Stomach (tissue), 9 donors: Measurements from ENCODE around the gene TEPSIN. TPM values are rescaled to one million over a fixed set of nuclear protein-coding genes. Genes with fewer than 3 reads are reported as not detected.

Source experiments
- DNase-seq, 2 donors: peaks; one replicate each; pipeline versions ENCODE4 v3.0.0 to v3.0.0-alpha.2; 2013 to 2019
- H3K27ac ChIP-seq, 5 donors: fragments of 200-600 bp in 4 of 5; sonication (generic) in 4 of 5; one replicate each; pipeline ENCODE4 v1.5.1; 2013 to 2019; ENCODE audit warnings: mild to moderate bottlenecking in 1 of 5, moderate library complexity in 1 of 5
- H3K27me3 ChIP-seq, 3 donors: fragments of 200-600 bp; sonication (generic); one replicate each; pipeline ENCODE4 v1.5.1; 2017 to 2019; ENCODE audit warnings: mixed run types in 1 of 3
- H3K36me3 ChIP-seq, 4 donors: fragments of 200-600 bp; sonication (generic); 1 replicate in 3 of 4; 2 replicates in 1 of 4; pipeline ENCODE4 v1.5.1; 2016 to 2019
- H3K4me1 ChIP-seq, 4 donors: fragments of 200-600 bp; sonication (generic); one replicate each; pipeline ENCODE4 v1.5.1; 2016 to 2019
- H3K4me3 ChIP-seq, 4 donors: fragments of 200-600 bp; sonication (generic) in 3 of 4; one replicate each; pipeline ENCODE4 v1.5.1; 2016 to 2019; ENCODE audit warnings: mild to moderate bottlenecking in 1 of 4
- H3K9me3 ChIP-seq, 4 donors: fragments of 200-600 bp; sonication (generic); one replicate each; pipeline ENCODE4 v1.5.1; 2016 to 2019
- CTCF ChIP-seq, 7 experiments: fragments of 450-650 bp in 4 of 7; fragments of 200-600 bp in 3 of 7; sonication (generic) in 3 of 7; IDR thresholded peaks; one replicate each; pipeline ENCODE4 v1.5.1; 2016 to 2019; ENCODE audit warnings: antibody characterized with exemption in 7 of 7, control low read depth in 2 of 7, mild to moderate bottlenecking in 1 of 7
- EP300 ChIP-seq: sonication (generic); formaldehyde crosslinking; IDR thresholded peaks from one replicate; pipeline ENCODE4 v1.6.1; 2017; ENCODE audit warnings: antibody characterized with exemption
- POLR2A ChIP-seq, 4 donors: fragments of 450-650 bp; IDR thresholded peaks; one replicate each; pipeline ENCODE4 v1.6.1; 2016; ENCODE audit warnings: antibody characterized with exemption in 4 of 4, control low read depth in 2 of 4, mild to moderate bottlenecking in 1 of 4, moderate library complexity in 1 of 4
- POLR2AphosphoS5 ChIP-seq, 3 donors: sonication (generic); formaldehyde crosslinking; IDR thresholded peaks; one replicate each; pipeline ENCODE4 v1.6.1; 2016; ENCODE audit warnings: antibody characterized with exemption in 3 of 3
- WGBS, 5 donors: extraction: QIAGEN DNeasy Blood & Tissue Kit in 3 of 5; methylation state at CpG; one replicate each; pipeline versions ENCODE4 v1.1.5 to v1.1.7; 2013 to 2018; 5-methylcytosine and 5-hydroxymethylcytosine counted together
- intact Hi-C: fragments of 100-400 bp; cut with DNase I; formaldehyde crosslinking; loops from one replicate; pipeline ENCODE4 v1.15.1; 2023; ENCODE audit warnings: low total_unique reads
- polyA plus RNA-seq, 3 donors: library from polyadenylated mRNA; stranded (reverse); fragments of 200-250 nt; gene quantifications; one replicate each; pipeline ENCODE4 v1.2.3, GENCODE V29; 2013
- total RNA-seq, 5 donors: library from RNA; depleted of rRNA; stranded (reverse); fragments of >200 nt; gene quantifications; one replicate each; pipeline versions ENCODE4 v1.1.0 to v1.2.3, GENCODE V29; 2014 to 2016
- donor health status: healthy with polysubstance abuse.
- donor health status: Bipolar disorder and iron deficiency.
- donor health status: healthy.

Gene TEPSIN
- total and polyA plus RNA-seq, 8 donors: 9.4 to 295 (median 21.4) TPM

- H3K36me3 ChIP-seq: peaks cover 0 to 44% (median 31%) of the 10 kb centered on the region in 4 donors
- no peak for DNase-seq
- TF ChIP-seq CTCF (IDR thresholded peaks at IDR 0.05) (no peak), POLR2AphosphoS5 (IDR thresholded peaks at IDR 0.05) (no peak), EP300 (no peak), POLR2A (IDR thresholded peaks at IDR 0.05) (no peak)
- no peak overlapping the region for H3K27ac ChIP-seq
- no peak overlapping the region for H3K4me3 ChIP-seq
- peaks cover 0 to 1% (median under 1%) of the 10 kb centered on the region in 4 donors for H3K4me1 ChIP-seq
- intact Hi-C loops: no loop called here
- no peaks in the 10 kb centered on the region for H3K9me3 ChIP-seq
- H3K27me3 ChIP-seq: no peaks in the 10 kb centered on the region
- WGBS, 5 donors: 80 to 91% (median 84%) methylated on average over 4 of the region's 4 CpGs
Measured at GRCh38 chr17:81206166-81206565, 32.7 kb downstream of the TEPSIN start.

GRCh38 chr17:81204578-81204977 is 34.3 kb downstream of the TEPSIN start:
- intact Hi-C loops: no loop called here
- 45 to 76% (median 63%) methylated on average over 4 to 10 of the region's 10 CpGs for WGBS, 5 donors
- peaks cover 0 to 16% (median 12%) of the 10 kb centered on the region in 4 donors for H3K4me1 ChIP-seq

GRCh38 chr17:81203136-81203535 is 35.7 kb downstream of the TEPSIN start:
- peaks cover 0 to 57% (median 41%) of the 10 kb centered on the region in 4 donors for H3K36me3 ChIP-seq
- 92 to 98% (median 96%) methylated on average over 20 of the region's 20 CpGs for WGBS, 5 donors
- TF ChIP-seq EP300: no peak
- TF ChIP-seq CTCF (IDR thresholded peaks at IDR 0.05): no peak
- no peak for TF ChIP-seq POLR2A (IDR thresholded peaks at IDR 0.05)
- no peak for TF ChIP-seq POLR2AphosphoS5 (IDR thresholded peaks at IDR 0.05)
- DNase-seq: no peak
- H3K4me3 ChIP-seq: no peak overlapping the region
- H3K27ac ChIP-seq: no peak overlapping the region
- intact Hi-C loops: no loop called here
- H3K4me1 ChIP-seq: peaks cover 0 to 20% (median 12%) of the 10 kb centered on the region in 4 donors
- no peaks in the 10 kb centered on the region for H3K27me3 ChIP-seq
- H3K9me3 ChIP-seq: no peaks in the 10 kb centered on the region

More at GRCh38 chr17:81204578-81204977, 34.3 kb downstream of the TEPSIN start:
- Histone ChIP-seq H3K27me3 (no peaks in the 10 kb centered on the region), H3K27ac (no peak overlapping the region), H3K4me3 (no peak overlapping the region), H3K36me3 (peaks cover 0 to 50% (median 31%) of the 10 kb centered on the region in 4 donors), H3K9me3 (no peaks in the 10 kb centered on the region)
- DNase-seq: no peak
- TF ChIP-seq POLR2A (IDR thresholded peaks at IDR 0.05) (no peak), EP300 (no peak), POLR2AphosphoS5 (IDR thresholded peaks at IDR 0.05) (no peak), CTCF (IDR thresholded peaks at IDR 0.05) (no peak)

GRCh38 chr17:81202318-81202717 is 36.5 kb downstream of the TEPSIN start:
- intact Hi-C loops: no loop called here
- Histone ChIP-seq H3K9me3 (no peaks in the 10 kb centered on the region), H3K27me3 (no peaks in the 10 kb centered on the region), H3K4me3 (no peak overlapping the region), H3K4me1 (peaks cover 0 to 20% (median 12%) of the 10 kb centered on the region in 4 donors), H3K36me3 (peaks cover 0 to 64% (median 48%) of the 10 kb centered on the region in 4 donors), H3K27ac (no peak overlapping the region)
- no peak for DNase-seq
- TF ChIP-seq POLR2A (IDR thresholded peaks at IDR 0.05): no peak
- TF ChIP-seq EP300: no peak
- TF ChIP-seq CTCF (IDR thresholded peaks at IDR 0.05): no peak
- no peak for TF ChIP-seq POLR2AphosphoS5 (IDR thresholded peaks at IDR 0.05)
- WGBS, 5 donors: 93 to 97% (median 96%) methylated on average over 7 to 10 of the region's 10 CpGs
